Neuron (in vitro differentiated cells): ENCODE results near the gene PIK3R3.
"Not testable (repeated sequence)": the region's sequence is repeated elsewhere in the genome, so short reads cannot be mapped to it uniquely, and the experiment has no call there.

Experiments used
- H2AFZ ChIP-seq: one replicate; pipeline ENCODE4 v1.6.1; 2013; ENCODE audit warnings: low read depth, mild to moderate bottlenecking, inconsistent platforms, low read length, moderate library complexity
- H3K27me3 ChIP-seq: one replicate; pipeline ENCODE4 v1.6.1; 2013; ENCODE audit warnings: low read length; ENCODE audit not compliant: insufficient read depth
- H3K36me3 ChIP-seq: one replicate; pipeline ENCODE4 v1.6.1; 2013; ENCODE audit warnings: low read length; ENCODE audit not compliant: insufficient read depth
- H3K4me1 ChIP-seq: one replicate; pipeline ENCODE4 v1.6.1; 2013; ENCODE audit warnings: low read length; ENCODE audit not compliant: insufficient read depth
- H3K4me3 ChIP-seq: 2 replicates; pipeline ENCODE4 v1.5.1; 2013; ENCODE audit warnings: mild to moderate bottlenecking, low read length, moderate library complexity
- H3K9me3 ChIP-seq: one replicate; pipeline ENCODE4 v1.6.1; 2013; ENCODE audit warnings: low read length

Gene PIK3R3

DNA sequence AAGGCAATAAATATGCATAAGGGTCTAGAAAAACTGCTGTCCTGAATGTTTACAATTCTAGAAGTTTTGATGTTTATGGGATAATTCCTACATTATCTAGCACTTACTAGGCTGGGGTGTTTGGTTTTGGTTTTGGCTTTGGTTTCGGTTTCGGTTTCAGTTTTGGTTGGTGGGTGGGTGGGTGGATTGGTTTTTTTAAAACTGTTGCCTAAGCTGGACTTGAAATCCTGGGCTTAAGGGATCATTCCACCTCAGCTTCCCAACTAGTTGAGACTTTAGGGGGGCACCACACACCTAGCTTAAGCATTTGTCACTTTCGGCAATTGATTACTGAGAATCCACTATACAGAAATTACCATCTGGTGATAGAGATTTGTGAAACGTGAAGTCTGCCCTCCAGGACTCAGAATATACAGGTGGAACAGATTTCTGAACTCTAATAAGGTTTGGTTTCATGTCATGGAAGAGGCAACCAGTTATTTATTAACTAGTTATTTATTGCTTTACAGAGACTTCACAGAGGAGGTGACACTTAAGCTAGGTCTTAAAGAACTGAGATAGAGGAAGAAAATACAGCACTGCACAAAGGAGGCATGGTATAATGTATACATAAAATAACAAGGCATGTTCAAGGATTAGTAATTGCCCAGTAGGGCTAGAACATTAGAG, 69.6 kb downstream of the PIK3R3 start:
- Histone ChIP-seq H3K4me1 (no peaks in the 10 kb centered on the region), H3K9me3 (no peaks in the 10 kb centered on the region), H3K4me3 (no peak overlapping the region), H3K36me3 (peaks cover 90% of the 10 kb centered on the region), H2AFZ (no peak overlapping the region), H3K27me3 (no peaks in the 10 kb centered on the region)

- Histone ChIP-seq H3K4me3 (no peak overlapping the region), H2AFZ (no peak overlapping the region), H3K9me3 (no peaks in the 10 kb centered on the region), H3K27me3 (no peaks in the 10 kb centered on the region), H3K4me1 (no peaks in the 10 kb centered on the region), H3K36me3 (peaks cover 91% of the 10 kb centered on the region)
Measured at GRCh38 chr1:46061146-46061545, 71.3 kb downstream of the PIK3R3 start.

DNA sequence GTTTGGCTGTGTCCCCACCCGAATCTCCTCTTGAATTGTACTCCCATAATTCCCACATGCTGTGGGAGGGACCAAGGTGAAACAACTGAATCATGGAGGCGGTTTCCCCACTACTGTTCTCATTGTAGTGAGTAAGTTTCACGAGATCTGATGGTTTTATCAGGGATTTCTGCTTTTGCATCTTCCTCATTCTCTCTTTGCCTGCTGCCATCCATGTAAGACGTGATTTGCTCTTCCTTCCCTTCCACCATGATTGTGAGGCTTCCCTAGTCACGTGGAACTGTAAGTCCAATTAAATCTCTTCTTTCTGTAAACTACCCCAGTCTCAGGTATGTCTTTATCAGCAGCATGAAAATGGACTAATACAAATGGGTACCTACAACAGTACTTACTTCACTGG, 73.5 kb downstream of the PIK3R3 start:
- no peaks in the 10 kb centered on the region for H3K27me3 ChIP-seq
- H3K4me1 ChIP-seq, result no peaks in the 10 kb centered on the region
- no peaks in the 10 kb centered on the region for H3K9me3 ChIP-seq
- H2AFZ ChIP-seq, result no peak overlapping the region
- H3K4me3 ChIP-seq, result no peak overlapping the region
- H3K36me3 ChIP-seq, result peaks cover 90% of the 10 kb centered on the region

DNA sequence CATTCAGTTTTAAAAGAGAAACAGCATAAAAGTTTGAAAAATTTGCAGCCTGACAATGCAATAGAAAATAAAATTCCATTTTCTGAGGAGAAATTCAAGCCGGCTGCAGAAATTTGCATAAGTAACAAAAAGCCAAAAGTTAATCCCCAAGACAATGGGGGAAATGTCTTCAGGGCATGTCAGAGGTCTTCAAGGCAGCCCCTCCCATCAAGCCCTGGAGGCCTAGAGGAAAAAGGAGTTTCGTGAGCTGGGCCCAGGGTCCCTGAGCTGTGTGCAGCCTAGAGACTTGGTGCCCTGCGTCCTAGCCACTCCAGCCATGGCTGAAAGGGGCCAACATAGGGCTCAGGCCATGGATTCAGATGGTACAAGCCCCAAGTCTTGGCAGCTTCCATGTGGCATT, 74.6 kb downstream of the PIK3R3 start:
- no peaks in the 10 kb centered on the region for H3K9me3 ChIP-seq
- H2AFZ ChIP-seq, result no peak overlapping the region
- no peaks in the 10 kb centered on the region for H3K4me1 ChIP-seq
- H3K4me3 ChIP-seq, result no peak overlapping the region
- H3K27me3 ChIP-seq, result no peaks in the 10 kb centered on the region
- H3K36me3 ChIP-seq, result peaks cover 90% of the 10 kb centered on the region

GRCh38 chr1:46057215-46057614, 75.2 kb downstream of the PIK3R3 start:
- H3K4me1 ChIP-seq, H3K27me3 ChIP-seq, H2AFZ ChIP-seq, H3K4me3 ChIP-seq, H3K9me3 ChIP-seq: not testable (repeated sequence)
- H3K36me3 ChIP-seq, result peaks cover 91% of the 10 kb centered on the region

DNA sequence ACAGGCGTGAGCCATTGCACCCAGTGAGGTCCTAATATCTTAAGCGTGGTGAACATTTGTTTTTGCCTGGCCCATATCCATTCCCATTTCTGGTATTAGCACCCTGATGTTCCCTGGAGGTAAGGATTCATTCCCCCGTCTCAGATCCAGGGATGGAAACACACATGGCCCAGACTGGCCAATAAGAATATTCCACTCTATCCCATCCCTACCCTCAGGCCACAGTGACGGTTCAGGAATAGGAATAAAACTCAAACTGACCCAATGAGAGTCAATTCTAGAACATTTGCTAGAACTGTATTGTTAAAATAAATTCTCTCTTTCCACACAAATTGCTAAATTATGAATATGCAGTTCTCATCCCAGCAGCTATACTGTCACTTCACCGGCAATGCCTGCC, 76.1 kb downstream of the PIK3R3 start:
- H3K9me3 ChIP-seq, result no peaks in the 10 kb centered on the region
- H3K27me3 ChIP-seq, result no peaks in the 10 kb centered on the region
- H3K36me3 ChIP-seq, result peaks cover 90% of the 10 kb centered on the region
- H3K4me3 ChIP-seq, result no peak overlapping the region
- H3K4me1 ChIP-seq, result no peaks in the 10 kb centered on the region
- no peak overlapping the region for H2AFZ ChIP-seq

DNA sequence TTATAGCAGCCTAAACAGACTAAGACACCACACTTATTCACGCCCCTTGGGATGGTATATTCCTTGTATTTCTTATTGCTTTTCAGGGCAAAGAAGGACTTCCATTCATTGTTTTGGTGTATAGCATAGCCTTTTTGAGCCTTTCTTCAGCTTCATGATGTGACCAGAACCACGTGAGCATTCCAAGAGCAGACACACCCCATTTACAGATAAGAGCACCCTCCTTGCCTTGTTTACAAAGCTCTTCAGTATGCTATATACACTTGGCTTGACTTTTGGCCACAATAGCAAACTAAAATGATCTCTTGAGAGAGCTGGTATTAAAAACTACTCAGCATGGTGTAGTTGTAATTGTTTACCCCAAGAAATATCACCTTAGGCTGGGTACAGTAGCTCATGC, 78.7 kb downstream of the PIK3R3 start:
- no peaks in the 10 kb centered on the region for H3K4me1 ChIP-seq
- no peak overlapping the region for H3K4me3 ChIP-seq
- H3K9me3 ChIP-seq, result no peaks in the 10 kb centered on the region
- H3K36me3 ChIP-seq, result peaks cover 84% of the 10 kb centered on the region
- H3K27me3 ChIP-seq, result no peaks in the 10 kb centered on the region
- no peak overlapping the region for H2AFZ ChIP-seq

DNA sequence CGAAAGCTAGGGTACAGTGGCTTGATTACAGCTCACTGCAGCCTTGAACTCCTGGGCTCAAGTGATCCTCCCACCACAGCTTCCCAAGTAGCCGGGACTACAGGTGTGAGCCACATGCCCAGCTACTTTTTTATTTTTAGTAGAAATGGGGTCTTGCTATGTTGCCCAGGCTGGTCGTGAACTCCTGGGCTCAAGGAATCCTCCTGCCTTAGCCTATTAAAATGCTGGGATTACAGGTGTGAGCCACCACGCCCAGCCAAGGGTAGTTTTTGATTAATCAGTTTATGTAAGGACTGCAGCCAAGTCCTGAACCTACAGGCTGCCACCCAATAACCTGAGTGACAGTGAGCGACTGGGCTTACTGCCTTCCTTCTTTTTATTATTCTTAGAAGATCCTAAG, 88.3 kb downstream of the PIK3R3 start:
- Histone ChIP-seq H3K4me1 (no peaks in the 10 kb centered on the region), H3K4me3 (no peak overlapping the region), H2AFZ (no peak overlapping the region), H3K27me3 (no peaks in the 10 kb centered on the region), H3K9me3 (no peaks in the 10 kb centered on the region), H3K36me3 (peaks cover 88% of the 10 kb centered on the region)

GRCh38 chr1:46043458-46044017, 88.9 kb downstream of the PIK3R3 start:
- H3K36me3 ChIP-seq, result peaks cover 91% of the 10 kb centered on the region

GRCh38 chr1:46041974-46042373, 90.5 kb downstream of the PIK3R3 start:
- H3K9me3 ChIP-seq, result no peaks in the 10 kb centered on the region
- no peaks in the 10 kb centered on the region for H3K4me1 ChIP-seq
- H3K27me3 ChIP-seq, result no peaks in the 10 kb centered on the region
- no peak overlapping the region for H3K4me3 ChIP-seq
- peaks cover 91% of the 10 kb centered on the region for H3K36me3 ChIP-seq
- no peak overlapping the region for H2AFZ ChIP-seq

More at GRCh38 chr1:46043458-46044017, 88.9 kb downstream of the PIK3R3 start:
- no peak overlapping the region for H2AFZ ChIP-seq
- H3K4me3 ChIP-seq, result no peak overlapping the region
- H3K27me3 ChIP-seq, result no peaks in the 10 kb centered on the region
- H3K4me1 ChIP-seq, result no peaks in the 10 kb centered on the region
- H3K9me3 ChIP-seq, result no peaks in the 10 kb centered on the region

- H3K4me1 ChIP-seq, result no peaks in the 10 kb centered on the region
- H3K27me3 ChIP-seq, result no peaks in the 10 kb centered on the region
- no peak overlapping the region for H3K4me3 ChIP-seq
- H3K9me3 ChIP-seq, result no peaks in the 10 kb centered on the region
- H2AFZ ChIP-seq, result no peak overlapping the region
- peaks cover 91% of the 10 kb centered on the region for H3K36me3 ChIP-seq
Measured at GRCh38 chr1:46041551-46041950, 90.9 kb downstream of the PIK3R3 start.

- no peaks in the 10 kb centered on the region for H3K9me3 ChIP-seq
- H3K4me3 ChIP-seq, result no peak overlapping the region
- H2AFZ ChIP-seq, result no peak overlapping the region
- no peaks in the 10 kb centered on the region for H3K4me1 ChIP-seq
- H3K36me3 ChIP-seq, result peaks cover 90% of the 10 kb centered on the region
- no peaks in the 10 kb centered on the region for H3K27me3 ChIP-seq
Measured at GRCh38 chr1:46039571-46040052, 92.8 kb downstream of the PIK3R3 start.

GRCh38 chr1:46036894-46037839, 95.3 kb downstream of the PIK3R3 start:
- H3K4me1 ChIP-seq, result no peaks in the 10 kb centered on the region
- H3K4me3 ChIP-seq, result no peak overlapping the region
- H2AFZ ChIP-seq, result no peak overlapping the region
- peaks cover 82% of the 10 kb centered on the region for H3K36me3 ChIP-seq
- H3K27me3 ChIP-seq, result no peaks in the 10 kb centered on the region
- no peaks in the 10 kb centered on the region for H3K9me3 ChIP-seq
